VCaP (cell line): ENCODE results near the gene ABCA2.

Source experiments
- H3K27ac ChIP-seq: fragments of 450-650 bp; 2 replicates; pipeline ENCODE4 v1.5.1; 2017
- TF ChIP-seq, protein P1 (sequence below): fragments of 450-650 bp; conservative IDR thresholded peaks from 2 replicates; pipeline ENCODE4 v1.5.1; 2017; ENCODE audit warnings: mild to moderate bottlenecking, moderate library complexity

ABCA2 gene

DNA sequence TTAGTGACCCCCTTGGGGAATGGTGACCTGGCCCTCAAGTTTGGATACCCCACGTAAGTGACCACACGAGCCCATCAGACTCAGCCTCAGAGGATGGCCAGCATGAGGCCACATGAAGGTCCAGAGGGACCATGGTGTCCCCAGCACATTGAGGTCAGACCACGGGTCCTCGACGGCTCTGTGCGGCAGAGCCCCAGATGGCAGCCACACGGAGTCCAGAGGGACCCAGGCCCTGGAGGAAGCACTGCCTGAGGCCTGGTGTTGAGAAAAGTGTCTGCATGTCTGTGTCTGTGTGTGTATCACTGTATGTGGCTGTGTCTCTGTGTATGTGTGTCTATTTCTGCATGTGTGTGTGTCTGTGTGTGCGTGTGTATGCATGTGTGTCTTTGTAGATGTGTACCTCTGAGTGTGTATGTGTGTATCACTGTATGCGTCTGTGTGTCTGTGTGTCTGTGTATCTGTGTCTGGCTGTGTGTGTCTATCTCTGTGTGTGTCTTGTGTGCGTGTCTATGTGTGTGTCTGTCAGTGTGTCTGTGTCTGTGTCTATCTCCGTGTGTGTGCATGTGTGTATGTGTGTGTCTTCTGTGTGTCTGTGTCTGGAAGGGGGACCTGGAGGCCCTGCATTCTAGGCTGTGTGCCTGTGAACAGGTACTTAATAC, 44.3 kb downstream of the ABCA2 start:
- H3K27ac ChIP-seq = no peak overlapping the region
- TF ChIP-seq, protein P1, sequence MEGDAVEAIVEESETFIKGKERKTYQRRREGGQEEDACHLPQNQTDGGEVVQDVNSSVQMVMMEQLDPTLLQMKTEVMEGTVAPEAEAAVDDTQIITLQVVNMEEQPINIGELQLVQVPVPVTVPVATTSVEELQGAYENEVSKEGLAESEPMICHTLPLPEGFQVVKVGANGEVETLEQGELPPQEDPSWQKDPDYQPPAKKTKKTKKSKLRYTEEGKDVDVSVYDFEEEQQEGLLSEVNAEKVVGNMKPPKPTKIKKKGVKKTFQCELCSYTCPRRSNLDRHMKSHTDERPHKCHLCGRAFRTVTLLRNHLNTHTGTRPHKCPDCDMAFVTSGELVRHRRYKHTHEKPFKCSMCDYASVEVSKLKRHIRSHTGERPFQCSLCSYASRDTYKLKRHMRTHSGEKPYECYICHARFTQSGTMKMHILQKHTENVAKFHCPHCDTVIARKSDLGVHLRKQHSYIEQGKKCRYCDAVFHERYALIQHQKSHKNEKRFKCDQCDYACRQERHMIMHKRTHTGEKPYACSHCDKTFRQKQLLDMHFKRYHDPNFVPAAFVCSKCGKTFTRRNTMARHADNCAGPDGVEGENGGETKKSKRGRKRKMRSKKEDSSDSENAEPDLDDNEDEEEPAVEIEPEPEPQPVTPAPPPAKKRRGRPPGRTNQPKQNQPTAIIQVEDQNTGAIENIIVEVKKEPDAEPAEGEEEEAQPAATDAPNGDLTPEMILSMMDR = no peak

DNA sequence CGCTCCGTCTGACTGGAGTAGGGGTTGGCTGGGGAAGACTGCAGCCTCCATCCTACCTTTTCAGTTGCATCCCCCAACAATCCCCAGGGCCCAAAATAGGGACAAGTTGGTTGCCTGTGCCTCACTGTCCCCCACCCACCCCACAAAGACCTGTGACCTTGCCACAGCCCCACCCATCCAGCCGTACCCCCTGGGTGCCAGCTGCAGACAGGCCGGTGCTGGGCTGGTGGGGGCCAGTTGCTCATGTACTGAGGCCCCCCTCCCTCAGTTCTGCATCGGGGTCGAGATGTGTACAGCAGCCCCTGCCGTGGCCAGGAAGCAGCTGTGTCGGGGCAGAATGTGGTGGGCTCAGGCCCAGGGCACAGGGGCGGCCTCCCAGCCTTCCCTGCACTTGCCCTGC, 44.9 kb downstream of the ABCA2 start:
- TF ChIP-seq, protein P1 = no peak
- H3K27ac ChIP-seq = no peak overlapping the region

DNA sequence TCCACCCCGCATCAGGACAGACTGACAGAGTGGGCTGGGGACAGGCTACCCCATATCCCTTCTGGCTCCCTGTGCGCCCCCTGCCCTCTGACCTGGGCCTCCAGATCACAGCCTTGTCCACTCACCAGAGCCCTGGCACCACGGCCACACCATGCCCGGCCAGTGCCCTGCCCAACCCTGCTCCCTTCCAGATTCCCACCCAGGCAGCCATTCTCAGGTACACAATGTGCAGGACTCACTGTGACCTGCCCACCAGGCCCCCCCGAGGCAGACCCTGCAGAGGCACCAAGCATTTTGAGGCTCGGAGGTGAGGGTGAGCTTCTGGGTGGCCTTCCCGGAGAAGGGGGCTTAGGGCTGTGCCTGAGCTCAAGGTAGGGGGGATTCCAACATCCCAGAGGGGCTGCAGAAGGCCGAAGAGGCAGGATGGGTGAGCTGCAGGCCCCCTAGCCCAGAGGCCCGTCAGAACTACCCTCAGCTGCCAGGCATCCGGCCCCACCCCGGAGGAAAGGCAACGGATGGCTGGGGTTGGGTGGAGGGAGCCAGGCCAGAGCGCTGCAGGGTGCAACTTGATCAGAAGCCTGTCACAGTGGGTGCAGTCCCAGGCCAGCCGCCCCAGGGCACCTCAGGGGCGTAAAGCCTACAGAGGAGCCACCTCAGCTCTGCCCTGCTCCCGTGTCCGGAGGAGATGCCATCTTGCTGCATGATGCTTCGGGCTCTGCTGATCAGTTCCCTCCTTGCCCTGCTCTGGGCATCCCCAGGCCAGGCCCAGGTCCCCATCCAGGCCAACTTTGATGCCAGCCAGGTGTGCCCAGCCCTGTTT, 45.6 kb downstream of the ABCA2 start, which contains the start of gene LCNL1:
Gene LCNL1, plus strand, starts transcription at position 762 of the 820 bp plus-strand sequence. CDS start 594 bp downstream, outside the sequence.
- no peak within 1 kb of the TSS for H3K27ac ChIP-seq
- TF ChIP-seq, protein P1 = no peak

DNA sequence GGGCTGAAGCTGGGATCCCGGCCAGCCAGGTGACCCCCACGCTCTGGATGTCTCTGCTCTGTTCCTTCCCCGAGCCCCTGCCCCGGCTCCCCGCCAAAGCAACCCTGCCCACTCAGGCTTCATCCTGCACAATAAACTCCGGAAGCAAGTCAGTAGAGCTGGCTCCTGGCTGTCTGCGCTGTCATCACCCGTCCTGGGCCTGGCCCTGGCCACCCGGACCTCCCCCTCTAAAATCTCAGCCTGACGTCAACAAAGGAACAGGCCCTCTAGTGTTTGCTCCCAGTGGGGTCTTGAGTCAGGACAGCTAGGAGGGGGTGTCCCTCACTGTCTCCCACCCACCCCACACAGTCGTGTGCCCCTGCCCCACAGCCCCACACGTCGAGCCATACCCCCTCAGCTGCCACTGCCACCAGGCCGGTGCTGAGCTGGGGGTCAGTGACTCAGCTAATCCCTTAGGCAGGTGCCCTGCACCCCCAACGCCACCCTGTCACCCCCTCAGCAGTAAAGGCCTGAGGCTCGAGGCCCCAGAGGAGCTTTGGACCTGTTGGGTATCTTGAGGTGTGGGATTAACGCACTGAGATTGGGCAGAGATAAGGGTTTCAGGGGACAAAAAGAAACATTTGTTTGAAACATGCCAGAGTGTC, 46.3 kb downstream of the ABCA2 start:
- TF ChIP-seq, protein P1 = no peak
- H3K27ac ChIP-seq = no peak overlapping the region

- no peak overlapping the region for H3K27ac ChIP-seq
- TF ChIP-seq, protein P1 = no peak
Observed at GRCh38 chr9:136980669-136981478, 47.2 kb downstream of the ABCA2 start.

DNA sequence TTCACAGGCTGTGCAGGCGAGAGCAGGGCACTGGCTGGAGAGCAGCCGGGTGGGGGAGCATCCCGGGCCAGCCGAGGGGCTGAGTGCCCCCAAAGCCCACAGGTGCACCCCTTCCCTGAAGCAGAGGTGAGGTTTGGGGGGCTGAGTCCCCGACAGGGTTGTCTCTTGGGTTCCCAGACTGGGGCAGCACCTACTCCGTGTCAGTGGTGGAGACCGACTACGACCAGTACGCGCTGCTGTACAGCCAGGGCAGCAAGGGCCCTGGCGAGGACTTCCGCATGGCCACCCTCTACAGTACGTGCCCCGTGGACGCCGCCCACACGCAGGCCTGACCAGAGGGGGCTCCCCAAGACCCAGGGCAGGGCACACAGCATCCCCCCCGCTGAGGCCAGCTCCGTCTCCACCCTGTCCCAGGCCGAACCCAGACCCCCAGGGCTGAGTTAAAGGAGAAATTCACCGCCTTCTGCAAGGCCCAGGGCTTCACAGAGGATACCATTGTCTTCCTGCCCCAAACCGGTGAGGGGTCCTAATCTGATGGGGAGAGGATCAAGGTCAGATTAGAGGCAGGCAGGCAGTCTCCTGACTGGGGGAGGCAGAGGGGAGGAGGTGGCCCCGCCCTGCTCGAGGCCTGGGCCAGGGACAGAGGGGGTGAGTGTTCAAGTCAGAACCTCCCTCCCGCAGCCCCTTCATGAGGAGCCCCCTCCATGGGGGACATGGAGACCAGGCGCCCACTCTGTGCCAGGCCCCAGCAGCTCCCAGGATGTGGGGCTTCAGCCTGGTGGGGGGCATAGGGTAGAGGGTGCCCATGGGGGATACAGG, 48.1 kb downstream of the ABCA2 start:
- TF ChIP-seq, protein P1 = no peak
- H3K27ac ChIP-seq = no peak overlapping the region
